A549 treated with DMSO at 1 μM for 4 hours (cell line): ENCODE data around the gene LCORL. TPM values are rescaled to one million over a fixed set of nuclear protein-coding genes. Genes with fewer than 3 reads are reported as not detected.

Experiments used
- total RNA-seq: library from RNA; stranded (reverse); fragments of 200-300 nt; extraction: Qiagen RNA extraction; gene quantifications from 5 replicates; pipeline ENCODE4 v1.2.3, GENCODE V29; 2022; ENCODE audit warnings: low read depth

LCORL gene
- total RNA-seq: 4.2 to 6.1 TPM (median 4.9 TPM) in 5 replicates

DNA sequence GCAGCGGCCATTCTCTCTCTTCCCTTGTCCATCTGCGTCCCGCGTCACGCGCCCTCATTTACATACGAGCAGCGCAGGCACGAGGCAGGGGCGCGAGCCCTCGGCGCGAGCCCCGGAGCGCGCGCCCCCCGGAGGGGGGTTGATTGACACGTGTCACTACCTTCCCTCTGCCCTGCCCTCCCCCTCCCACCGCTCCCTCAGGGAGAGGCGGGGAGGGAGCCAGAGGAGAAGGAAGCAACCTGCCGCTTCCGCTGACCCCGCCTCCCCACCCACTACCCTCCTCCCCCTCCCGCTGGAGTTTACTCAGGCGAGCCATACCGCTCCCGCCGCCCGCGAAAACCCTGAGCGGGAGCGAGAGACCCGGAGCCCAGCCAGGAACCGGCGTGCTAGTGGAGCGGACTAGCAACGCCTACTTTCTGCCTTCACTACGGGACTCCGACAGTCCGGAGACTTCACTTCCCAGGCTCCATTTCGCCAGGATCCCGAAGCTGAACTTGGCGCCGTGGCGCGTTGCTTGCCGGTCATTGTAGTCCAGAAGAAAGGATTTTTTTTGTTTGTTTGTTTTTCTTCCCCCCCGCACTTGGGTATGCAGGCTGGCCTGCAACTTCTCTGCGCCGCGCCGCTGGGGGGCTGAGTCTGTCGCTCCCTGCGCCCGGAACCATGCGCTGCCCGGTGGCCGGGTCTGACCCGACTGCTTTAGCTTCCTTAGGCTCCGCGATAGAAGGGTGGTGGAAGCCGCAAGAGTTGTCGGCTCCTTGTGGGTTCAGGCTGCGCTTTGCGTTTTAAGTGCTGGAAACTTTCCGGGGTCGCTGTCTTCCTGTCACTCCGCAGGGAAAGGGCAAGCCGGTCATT lies at the start of gene LCORL:
LCORL (minus strand) TSS at position 36 of the 852 bp plus-strand sequence; CDS start at position 32, 4 bp downstream.

DNA sequence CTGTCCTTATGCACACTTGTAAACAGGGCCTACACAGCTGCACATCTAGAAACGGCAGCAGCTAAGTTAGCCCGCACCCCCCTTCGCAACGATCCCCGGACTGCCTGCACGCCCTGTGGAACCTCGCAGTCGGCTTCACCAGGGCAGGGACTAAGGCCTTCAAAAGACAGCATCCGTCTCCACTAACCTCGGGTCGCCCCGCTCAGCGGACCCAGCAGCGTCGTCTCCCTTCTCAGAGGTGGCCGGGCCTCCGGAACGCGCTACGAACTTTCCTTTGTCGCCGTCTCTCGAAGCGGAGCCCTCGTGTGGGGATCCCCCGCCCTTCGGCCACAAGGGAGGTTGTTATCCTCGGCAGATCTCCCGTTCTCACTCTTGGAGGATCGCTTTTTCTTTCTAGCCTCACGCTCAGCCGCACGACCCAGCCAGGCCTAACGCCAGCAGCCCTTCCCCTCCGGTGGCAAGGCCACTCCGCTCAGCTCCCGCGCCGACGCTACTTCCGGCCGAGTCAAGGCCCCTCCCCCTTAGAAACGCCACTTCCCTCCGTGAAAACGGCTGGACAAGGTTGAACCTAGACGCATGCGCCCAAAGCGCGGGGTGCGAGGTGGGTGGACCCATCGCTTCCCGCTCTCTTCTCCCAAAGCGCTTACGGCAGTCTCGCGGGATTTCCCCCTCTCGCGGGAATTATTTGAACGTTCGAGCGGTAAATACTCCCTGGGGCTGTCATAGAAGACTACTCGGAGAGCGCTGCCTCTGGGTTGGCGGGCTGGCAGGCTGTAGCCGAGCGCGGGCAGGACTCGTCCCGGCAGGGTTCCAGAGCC lies 211.1 kb downstream of the LCORL start, which contains the start of the genes DCAF16 and NCAPG:
DCAF16 (minus strand) TSS at position 498 of the 818 bp plus-strand sequence. CDS start 6,616 bp downstream, outside the sequence.
NCAPG (plus strand) TSS at position 720 of the 818 bp plus-strand sequence. CDS start 99 bp downstream, outside the sequence.

Other genes with a start within 250 kb of the LCORL start
- gene FAM184B, start 240.1 kb downstream of the LCORL start, total RNA-seq: 0.02 to 0.05 TPM (median 0.03 TPM) in 3 of 5 replicates, not detected in the others
- gene DCAF16, start 211.0 kb downstream of the LCORL start, total RNA-seq: 5.1 to 11.8 TPM (median 7.4 TPM) in 5 replicates
- gene NCAPG, start 210.8 kb downstream of the LCORL start, total RNA-seq: 20.4 to 32.9 TPM (median 29.1 TPM) in 5 replicates